GM12873 (cell line): Measurements from ENCODE around the gene TFB2M.

ENCODE experiments used
- CTCF ChIP-seq: IDR thresholded peaks from 2 replicates; pipeline ENCODE4 v1.5.1; 2012; ENCODE audit warnings: low read depth, mild to moderate bottlenecking, moderate library complexity, low read length, control low read depth; ENCODE audit not compliant: insufficient read depth; ENCODE audit errors: missing control alignments

Gene TFB2M

GRCh38 chr1:246599315-246599714, 33.3 kb upstream of the TFB2M start:
- TF ChIP-seq CTCF = no peak

GRCh38 chr1:246597971-246598370, 31.9 kb upstream of the TFB2M start:
- TF ChIP-seq CTCF = no peak

- no peak for TF ChIP-seq CTCF
Observed at GRCh38 chr1:246597340-246597739, 31.3 kb upstream of the TFB2M start.

- no peak for TF ChIP-seq CTCF
Observed at GRCh38 chr1:246595146-246595545, 29.1 kb upstream of the TFB2M start.

GRCh38 chr1:246592695-246593094, 26.6 kb upstream of the TFB2M start:
- no peak for TF ChIP-seq CTCF

- no peak for TF ChIP-seq CTCF
Observed at GRCh38 chr1:246591958-246592357, 25.9 kb upstream of the TFB2M start.

- no peak for TF ChIP-seq CTCF
Observed at GRCh38 chr1:246591504-246591903, 25.4 kb upstream of the TFB2M start.
